Stromal cell of bone marrow (primary cell): ENCODE results near the gene SOS2.

Experiments used
- DNase-seq: peaks from one replicate; pipeline ENCODE4 v3.0.0-alpha.2; 2012; ENCODE audit warnings: low read depth

The SOS2 gene

DNA sequence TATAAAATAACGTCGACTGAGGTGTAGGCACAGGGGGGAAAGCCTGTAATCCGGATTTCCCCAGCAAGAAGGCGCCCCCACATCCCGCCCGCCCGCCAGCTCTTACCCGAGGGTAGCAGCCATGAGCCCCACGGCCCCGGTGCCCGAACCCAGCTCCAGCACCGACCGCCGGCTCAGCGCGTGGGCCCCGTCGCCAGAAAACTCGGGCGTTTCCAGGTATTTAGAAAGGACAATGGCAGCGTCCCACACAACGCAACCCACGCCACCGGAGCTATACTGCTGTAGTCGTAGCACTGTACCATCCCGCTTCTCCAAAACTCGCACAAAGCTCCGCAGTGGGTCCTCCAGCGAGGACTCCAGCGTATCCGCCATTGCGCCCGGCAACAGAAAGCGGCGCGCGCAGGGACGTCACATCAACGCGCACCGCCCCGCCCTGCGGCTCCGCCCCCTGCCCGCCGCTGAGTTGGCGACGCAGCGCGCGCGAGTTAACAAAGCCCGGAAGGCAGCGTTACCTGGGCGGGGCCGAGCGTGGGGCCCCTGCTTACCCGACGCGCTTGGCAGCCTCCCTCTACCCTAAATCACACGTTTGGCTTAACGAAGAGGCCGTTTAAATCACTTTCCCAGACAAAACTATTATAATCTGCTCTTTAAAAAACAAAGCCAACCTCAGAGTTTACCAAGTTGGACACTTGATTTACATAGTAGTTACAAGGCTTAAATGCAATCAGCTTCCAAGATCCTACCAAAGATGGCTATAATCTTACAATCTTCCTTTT, 115.0 kb downstream of the SOS2 start, which contains the start of gene VCPKMT:
TSS of gene VCPKMT (minus strand) at position 392 of the 776 bp plus-strand sequence. CDS start at position 372, 20 bp downstream.
- peak; percentile 83 for DNase-seq

GRCh38 chr14:50113381-50114035, 117.9 kb downstream of the SOS2 start:
- DNase-seq, result no peak

DNA sequence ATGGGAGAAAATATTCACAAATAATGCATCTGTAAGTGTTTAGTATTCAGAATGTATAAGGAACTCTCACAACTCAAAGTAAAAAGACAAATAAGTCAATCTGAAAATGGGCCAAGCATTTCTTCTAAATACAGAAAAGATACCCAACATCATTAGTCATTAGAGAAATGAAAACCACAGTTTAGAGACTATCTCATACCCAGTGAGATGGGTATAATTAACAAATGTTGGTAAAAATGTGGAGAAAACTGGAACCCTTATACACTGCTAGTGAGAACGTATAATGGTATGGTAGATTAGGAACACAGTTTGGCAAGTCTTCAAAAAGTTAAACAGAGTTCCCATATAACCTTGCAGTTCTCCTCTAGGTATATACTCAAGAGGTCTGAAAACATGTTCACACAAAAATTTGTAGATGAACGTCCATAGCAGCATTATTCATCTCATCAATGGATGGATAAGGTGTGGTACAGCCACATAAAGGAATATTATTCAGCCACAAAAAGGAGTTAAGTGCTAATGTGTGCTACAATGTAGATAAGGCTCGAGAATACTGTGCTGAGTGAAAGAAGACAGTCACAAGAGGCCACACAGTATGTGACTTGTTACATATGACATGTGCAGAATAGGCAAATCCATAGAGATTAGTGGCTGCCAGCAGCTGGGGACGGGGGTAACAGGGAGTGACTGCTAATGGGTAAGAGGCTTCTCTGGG, 120.9 kb downstream of the SOS2 start:
- DNase-seq, result no peak

- no peak for DNase-seq
These were observed 122.0 kb downstream of the SOS2 start for GRCh38 chr14:50109342-50109741.

DNA sequence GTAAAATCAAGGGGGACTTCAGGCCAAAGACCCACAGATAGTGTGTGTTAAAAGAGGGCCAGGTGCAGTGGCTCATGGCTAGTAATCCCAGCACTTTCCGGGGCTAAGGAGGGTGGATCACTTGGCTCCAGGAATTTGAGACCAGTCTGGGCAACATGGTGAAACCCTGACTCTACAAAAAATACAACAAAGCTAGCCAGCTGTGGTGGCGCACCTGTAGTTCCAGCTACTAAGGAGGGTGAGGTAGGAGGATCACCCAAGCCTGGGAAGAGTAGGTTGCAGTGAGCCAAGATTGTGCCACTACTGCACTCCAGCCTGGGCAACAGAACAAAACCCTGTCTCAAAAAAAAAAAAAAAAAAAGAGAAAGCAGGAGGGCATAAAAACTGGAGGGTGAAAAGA, 123.5 kb downstream of the SOS2 start:
- DNase-seq, result no peak

- DNase-seq, result no peak
These were observed 125.2 kb downstream of the SOS2 start for GRCh38 chr14:50106178-50106577.

GRCh38 chr14:50103558-50103957, 127.8 kb downstream of the SOS2 start:
- no peak for DNase-seq

DNA sequence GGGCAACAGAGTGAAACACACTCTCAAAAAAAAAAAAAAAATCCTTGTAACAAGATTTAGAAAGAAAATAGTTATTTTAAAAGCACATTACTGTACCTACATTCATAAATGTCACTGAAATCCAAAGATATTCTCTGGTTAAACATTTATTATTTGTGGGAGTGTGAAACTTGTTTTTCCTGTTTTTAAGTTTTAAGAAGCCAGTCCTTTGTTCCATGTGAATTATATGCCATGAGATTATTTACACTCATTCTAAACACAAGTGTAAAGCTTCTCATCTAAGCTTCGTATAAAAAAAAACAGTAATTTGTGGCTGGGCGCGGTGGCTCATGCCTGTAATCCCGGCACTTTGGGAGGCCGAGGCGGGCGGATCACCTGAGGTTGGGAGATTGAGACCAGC, 130.0 kb downstream of the SOS2 start:
- no peak for DNase-seq

GRCh38 chr14:50100805-50101204, 130.6 kb downstream of the SOS2 start:
- no peak for DNase-seq

- DNase-seq, result no peak
These were observed 132.0 kb downstream of the SOS2 start for GRCh38 chr14:50099335-50099734.

DNA sequence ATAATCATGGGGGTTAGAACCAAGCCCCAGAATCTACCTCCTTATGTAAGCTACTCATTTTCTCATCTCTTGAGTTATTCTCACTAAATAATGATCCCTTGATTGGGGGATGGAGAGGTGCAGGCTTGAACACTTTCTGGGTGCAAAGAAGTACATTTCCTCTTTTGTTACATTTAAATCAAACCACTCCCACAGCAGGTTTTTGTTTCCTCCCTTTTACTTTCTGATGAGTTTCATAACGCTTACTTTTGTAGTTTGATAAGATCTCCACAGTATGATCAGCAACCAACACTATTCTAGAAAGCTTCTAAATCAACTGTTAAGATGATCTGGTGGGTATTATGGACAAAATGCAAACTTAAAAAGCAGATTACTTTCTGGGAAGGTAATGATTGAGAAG, 135.5 kb downstream of the SOS2 start:
- DNase-seq, result no peak

DNA sequence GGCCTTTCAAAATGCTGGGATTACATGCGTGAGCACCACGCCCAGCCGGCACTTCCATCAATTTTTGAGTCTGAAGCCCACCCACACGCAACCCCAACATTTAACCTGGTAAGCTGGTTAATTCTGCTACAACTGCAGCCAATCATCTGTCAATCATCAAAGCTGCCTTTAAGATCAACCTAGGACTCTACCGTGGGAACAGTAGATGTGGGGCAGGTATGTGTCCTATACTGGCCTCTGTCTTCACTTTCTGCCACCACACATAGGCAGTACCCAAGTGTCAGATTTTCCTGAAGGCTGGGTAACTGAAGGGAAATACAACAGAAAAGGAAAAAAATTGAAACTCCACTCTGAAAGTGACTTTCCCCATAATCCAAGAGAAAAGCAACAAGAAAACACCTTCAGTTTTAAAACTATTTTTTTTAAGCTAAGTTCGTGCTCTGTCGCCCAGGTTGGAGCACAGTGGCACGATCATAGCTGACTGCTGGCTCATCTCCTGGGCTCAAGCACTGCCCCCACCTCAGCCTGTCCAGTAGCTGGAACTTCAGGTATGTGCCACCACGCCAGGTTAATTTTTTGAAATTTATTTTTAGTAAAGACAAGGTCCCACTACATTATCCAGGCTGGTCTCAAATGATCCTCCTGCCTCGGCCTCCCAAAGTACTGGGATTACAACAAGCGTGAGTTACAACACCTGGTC, 137.2 kb downstream of the SOS2 start:
- no peak for DNase-seq

DNA sequence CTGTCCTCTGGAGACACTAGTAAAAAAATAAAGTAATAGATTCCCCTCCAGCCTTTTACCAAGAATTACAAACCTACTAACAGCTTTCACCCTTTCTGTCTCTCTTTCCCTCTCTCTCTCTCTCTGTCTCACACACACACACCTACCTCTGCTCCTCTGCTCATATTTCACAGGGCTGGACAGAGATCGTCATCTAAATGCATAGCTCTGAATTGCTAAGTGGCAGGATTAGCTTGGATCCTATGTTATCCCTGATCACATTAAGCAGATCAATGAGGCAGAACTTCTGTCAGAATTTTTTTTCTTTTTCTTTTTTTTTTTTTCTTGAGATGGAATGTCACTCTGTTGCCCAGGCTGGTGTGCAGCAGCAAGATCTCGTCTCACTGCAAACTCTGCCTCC, 137.9 kb downstream of the SOS2 start:
- DNase-seq, result no peak

GRCh38 chr14:50092006-50092555, 139.3 kb downstream of the SOS2 start:
- no peak for DNase-seq

- no peak for DNase-seq
These were observed 140.0 kb downstream of the SOS2 start for GRCh38 chr14:50091240-50091913.

DNA sequence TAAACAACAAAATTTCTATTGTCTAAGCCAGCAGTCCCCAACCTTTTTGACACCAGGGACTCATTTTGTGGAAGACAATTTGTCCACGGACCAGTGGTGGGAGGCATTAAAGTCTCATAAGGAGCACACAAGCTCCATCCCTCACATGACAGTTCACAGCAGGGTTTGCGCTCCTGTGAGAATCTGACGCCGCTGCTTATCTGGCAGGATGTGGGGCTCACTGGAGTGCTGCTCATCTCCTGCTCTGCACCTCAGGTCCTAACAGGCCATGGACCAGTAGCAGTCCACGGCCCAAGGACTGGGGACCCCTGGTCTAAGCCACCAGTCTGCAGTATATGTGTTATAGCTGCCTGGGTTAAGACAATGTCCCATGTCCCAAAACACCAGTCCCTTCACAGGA, 142.2 kb downstream of the SOS2 start:
- no peak for DNase-seq

- DNase-seq, result no peak
These were observed 142.6 kb downstream of the SOS2 start for GRCh38 chr14:50088731-50089130.

DNA sequence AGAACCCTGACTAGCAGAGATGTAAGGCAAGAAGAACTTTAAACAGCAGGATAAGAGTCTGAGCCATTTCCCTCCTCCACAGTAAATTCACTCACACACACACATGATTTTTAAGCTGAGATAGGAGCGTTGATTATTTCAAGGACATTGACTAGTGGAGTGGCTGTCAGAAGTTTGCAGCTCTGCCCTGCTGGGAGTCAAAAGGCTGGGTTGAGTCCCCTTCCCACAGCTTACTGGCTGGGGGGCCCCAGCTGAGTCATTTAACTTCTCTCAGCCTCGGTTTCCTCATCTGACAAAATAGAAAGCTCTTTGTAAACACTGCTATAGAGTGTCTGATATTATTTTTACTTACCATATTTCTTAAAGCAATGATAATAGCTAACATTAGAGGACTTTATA, 143.3 kb downstream of the SOS2 start:
- DNase-seq, result no peak

DNA sequence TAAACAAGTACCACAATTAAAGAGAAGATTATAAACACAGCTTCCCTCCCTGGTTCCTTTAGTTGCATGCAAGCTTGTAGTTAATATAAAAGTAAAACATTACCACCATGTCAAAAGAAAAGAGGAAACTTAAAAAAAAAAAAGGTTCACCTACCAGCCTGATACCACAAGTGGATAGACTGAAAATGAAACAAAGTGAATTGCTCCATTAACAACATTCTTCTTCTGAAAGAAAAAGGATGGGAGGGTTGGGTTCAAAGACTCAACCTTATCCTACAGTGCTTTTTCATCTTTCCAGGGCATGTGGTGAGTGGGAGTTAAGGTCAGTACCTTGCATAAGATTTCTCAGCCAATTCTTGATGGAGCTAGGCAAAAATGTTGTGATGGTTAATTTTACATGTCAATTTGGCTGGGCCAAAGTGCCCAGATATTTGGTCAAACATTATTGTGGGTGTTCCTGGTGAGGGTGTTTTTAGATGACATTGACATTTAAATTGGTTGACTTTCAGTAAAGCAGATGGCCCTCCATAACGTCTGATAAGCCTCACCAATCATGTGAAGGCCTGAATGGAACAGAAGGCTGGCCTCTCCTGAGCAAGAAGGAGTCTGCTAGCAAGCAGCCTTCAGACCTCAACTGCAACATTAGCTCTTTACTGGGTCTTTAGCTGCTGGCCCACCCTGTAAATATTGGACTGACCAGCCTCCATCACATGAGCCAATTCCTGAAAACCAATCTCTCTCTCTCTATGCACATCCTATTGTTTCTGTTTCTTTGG, 143.8 kb downstream of the SOS2 start:
- DNase-seq, result no peak

GRCh38 chr14:50086321-50086711, 145.1 kb downstream of the SOS2 start:
- no peak for DNase-seq
